ENCODE data around the gene TCF7L2. TPM values are rescaled to one million over a fixed set of nuclear protein-coding genes. Genes with fewer than 3 reads are reported as not detected.

TCF7L2 gene
- total RNA-seq, 2 donors from 2014 or later, result 26.8 to 29.6 TPM

DNA sequence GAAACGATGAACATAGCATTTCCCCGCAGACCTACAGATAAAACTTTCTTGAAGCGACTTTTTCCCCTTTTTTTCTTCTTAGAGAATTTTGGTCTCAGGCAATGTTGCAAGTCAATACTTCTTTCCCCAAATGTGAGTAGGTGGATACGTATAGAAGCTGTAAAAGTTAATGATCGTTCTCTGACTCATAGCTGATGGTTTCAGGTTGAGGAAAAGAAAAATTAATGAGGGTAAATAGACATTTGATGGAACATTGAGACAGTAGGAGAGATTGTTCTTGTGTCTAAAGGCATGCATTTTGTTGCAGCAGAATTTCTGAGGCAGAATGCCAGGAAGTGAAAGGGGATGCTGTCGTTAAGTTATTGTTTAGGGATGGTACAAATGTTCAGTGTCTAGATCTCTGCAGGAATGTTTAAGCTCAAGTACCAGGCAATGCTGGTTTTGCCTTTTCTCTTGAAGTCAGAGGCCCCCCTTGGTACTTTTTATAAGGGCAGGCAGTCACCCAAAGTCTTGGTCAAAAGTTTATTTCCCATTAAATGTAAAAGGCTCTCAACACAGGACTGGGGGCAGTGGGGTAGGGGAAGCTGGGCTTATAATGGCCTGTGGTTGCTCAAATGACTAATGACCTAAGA, 9.3 kb downstream of the TCF7L2 start:
- intact Hi-C loops (cut with DNase I), result loop anchor here (10.0 kb wide), 4 partner anchors 45 to 425 kb away; no protein-coding TSS in a partner anchor
- no peak for DNase-seq (ENCODE audit: low spot score)

DNA sequence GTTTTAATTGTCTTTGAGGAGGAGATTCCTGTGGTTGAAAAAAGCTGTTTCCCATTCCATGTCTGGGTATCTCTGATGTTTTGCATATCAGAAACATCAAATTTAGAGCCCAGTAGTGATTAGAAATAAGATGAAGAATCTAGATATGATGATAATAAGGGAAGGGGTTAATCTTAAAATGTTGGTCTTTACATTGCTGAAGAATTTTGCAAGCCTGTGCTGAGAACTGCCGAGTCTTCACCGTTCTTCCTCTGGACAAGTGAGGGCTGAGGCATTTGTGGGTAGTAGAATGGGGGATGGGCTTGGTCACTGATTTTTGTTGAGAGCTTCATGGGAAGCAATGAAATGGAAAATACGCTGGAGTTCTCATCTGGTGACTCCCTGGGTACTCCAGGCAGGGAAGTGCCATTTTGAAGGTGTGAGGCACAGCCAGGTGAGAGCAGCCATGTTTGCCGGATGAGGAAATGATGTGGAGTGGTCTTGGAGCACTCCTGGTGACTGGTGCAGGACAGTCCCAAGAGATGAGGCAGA, 10.2 kb downstream of the TCF7L2 start:
- intact Hi-C loops (cut with DNase I), result no loop called here
- DNase-seq (ENCODE audit: low spot score), result no peak

DNA sequence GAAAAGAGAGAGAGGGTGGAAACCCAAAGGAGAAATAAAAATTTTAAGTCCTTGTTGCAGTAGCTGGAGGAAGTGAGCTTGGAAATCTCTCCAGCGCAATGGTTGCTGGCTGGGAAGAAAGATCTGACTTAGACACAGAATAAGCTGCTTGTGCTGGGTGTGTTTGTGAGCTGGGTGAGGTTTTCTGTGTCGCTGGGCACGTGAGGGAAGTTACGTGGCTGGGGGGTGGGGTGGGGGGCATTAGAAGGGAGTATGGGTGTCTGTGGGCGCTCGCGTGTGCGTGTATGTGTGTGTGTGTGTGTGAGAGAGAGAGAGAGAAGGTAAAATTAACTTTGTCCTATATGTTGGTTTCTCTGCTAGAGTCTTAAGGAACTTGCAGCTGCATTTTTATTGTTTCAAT, 11.6 kb downstream of the TCF7L2 start:
- no peak for DNase-seq (ENCODE audit: low spot score)
- intact Hi-C loops (cut with DNase I), result no loop called here

DNA sequence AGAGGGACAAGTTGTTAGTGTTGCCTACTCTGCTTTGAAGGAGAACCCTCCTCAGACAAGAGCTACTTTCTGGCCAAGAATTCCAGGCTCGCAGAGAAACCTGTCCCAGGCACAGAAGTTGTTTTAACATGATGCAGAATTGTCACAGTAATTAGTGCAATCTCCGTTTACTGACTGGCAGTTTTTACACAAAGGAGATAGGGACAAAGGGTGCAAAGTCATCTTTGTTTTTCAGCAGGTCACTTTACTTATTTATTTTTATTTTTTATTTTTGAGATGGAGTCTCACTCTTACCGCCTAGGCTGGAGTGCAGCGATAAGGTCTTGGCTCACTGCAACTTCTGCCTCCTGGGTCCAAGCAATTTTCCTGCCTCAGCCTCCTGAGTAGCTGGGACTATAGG, 12.3 kb downstream of the TCF7L2 start:
- DNase-seq (ENCODE audit: low spot score), result no peak

DNA sequence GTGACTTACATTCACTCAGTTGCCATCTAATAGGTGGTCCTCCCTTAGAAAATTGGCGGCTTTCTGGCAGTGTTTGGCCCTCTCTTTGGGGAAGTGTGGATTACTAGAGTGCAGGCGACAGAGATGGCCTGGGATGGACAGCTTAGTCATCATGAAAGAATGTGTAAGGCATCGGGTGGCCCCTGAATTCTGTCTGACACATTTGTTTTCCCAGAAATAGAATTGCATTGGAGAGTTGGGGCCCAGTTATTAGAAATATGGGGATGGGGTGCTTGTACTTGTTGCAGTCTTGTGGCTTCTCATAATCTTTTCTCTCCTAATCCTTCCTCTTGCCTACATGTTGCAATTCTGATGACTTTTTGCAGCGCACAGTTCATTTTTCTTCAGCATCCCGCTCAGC, 13.8 kb downstream of the TCF7L2 start:
- intact Hi-C loops (cut with DNase I), result no loop called here

More for the DNA sequence above, 12.3 kb downstream of the TCF7L2 start:
- intact Hi-C loops (cut with DNase I), result no loop called here

DNA sequence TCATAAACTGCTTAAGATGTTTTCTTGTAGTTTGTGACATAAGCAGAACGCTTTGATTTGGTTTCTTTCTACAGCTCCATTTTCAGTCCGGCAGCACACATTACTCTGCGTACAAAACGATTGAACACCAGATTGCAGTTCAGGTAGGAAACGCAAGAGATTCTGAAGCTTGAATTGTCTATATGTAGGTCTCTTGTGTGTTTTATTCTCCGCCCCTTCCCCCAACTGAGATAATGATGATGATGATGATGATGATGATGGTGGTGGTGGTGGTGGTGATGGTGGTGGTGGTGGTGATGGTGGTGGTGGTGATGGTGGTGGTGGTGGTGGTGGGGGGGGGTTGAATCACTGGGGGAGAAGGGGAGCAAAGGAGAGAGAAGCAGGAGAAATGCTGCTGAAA, 14.4 kb downstream of the TCF7L2 start:
- no peak for DNase-seq (ENCODE audit: low spot score)
- intact Hi-C loops (cut with DNase I), result no loop called here

More for the DNA sequence above, 13.8 kb downstream of the TCF7L2 start:
- DNase-seq (ENCODE audit: low spot score), result no peak

DNA sequence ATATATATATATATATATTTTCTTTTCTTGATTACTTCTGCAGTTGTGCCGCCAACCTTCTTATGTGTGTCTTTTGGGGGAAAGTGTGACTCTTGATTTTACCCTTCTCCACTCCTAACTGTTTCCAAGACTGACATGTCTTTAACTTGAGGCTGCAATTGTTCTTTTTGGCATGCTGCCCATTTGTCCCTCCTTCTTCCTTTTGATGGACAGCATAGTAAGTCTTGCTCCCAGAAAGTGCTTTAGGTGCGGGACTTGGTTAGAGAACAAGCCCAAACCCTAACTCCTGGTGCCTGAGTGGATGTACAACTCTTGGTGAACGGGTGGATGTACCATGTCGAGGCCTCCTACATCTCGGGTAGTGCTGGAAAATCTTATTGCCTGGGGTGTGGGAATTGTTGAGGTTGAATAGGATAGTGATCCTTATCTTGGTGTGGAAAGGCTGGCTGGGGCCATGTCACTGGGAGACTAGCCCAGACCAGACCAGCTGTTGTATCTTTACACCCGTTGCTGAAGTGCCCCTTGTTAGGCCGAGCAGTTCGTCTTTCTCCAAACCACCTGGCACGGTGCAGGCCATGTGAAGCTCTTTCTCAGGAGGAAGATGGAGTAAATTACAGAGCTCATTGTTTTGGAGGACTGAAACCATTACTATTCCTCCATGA, 16.3 kb downstream of the TCF7L2 start:
- DNase-seq (ENCODE audit: low spot score), result no peak
- intact Hi-C loops (cut with DNase I), result no loop called here

DNA sequence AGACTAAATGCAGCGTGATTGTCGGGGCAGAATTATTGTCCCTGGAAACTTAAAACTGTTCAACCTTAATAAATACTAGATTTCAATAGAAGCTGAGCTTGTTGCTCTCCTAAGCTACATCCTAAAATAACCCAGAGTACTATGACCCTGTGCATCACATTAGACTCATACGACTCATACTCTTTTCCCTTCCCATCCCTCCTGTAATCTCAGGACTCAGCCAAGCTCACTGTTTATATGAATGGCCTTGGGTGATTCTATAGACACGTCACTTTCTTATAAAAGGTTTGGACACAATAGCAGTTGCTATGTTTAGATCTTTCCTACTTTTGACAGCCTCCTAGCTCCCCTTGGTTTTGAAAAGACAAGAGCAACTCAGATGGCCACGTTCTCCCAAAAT, 17.2 kb downstream of the TCF7L2 start:
- intact Hi-C loops (cut with DNase I), result no loop called here
- no peak for DNase-seq (ENCODE audit: low spot score)

DNA sequence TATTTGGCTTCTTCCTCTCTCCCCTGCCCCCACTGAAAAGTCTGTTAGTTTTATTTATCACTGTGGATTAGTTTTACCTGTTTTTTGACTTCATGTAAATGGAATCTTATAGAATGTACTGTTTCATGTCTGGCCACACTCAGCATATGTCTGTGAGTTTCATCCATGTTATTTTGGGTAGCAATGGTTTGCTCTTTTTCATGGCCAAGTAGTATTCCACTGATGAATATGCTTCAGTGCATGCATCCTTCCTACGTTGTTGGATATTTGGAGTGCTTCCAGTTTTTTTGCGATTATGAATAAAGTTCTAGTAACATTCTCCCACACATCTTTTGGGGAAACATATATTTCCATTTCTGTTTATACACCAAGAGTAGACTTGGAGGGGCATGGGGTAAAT, 19.1 kb downstream of the TCF7L2 start:
- no peak for DNase-seq (ENCODE audit: low spot score)
- intact Hi-C loops (cut with DNase I), result no loop called here

DNA sequence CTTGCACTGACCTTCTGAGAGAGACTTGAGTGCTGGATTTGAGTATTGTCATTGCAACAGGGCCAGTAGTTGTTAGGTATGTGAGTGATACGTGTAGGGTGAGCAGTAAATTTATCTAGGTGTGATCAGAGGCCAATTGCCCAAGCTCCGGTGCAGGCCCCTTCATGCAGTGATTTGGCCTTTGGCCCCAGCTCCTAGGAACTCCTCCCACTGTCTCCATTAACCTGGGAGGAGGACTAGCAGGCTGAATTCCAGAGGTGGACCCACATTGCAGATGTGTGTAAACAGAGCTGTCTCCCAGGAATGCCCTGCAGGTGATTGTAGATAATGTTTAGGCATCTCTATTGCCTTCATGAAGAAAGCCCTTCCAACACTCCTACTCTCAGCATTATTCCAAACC, 19.5 kb downstream of the TCF7L2 start:
- intact Hi-C loops (cut with DNase I), result no loop called here
- no peak for DNase-seq (ENCODE audit: low spot score)

DNA sequence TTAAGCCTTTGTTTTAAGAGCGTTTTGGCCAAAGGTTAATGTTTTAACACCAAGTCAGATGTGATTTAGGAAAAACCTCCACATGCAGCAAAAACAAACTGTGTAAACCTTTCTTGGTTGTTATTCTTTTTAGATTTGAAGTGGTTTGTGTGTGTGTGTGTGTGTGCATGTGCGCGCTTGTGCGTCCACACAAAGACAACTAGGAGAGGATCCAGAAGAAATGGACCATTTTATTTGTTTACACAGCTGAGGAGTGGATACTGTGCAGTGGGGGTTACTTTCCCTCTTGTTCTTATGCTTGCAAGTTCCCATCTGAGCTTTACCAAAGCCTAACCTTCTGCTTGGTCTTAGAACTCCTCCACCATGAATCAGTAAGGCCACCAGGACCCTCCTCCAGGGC, 20.0 kb downstream of the TCF7L2 start:
- DNase-seq (ENCODE audit: low spot score), result no peak
- intact Hi-C loops (cut with DNase I), result no loop called here

DNA sequence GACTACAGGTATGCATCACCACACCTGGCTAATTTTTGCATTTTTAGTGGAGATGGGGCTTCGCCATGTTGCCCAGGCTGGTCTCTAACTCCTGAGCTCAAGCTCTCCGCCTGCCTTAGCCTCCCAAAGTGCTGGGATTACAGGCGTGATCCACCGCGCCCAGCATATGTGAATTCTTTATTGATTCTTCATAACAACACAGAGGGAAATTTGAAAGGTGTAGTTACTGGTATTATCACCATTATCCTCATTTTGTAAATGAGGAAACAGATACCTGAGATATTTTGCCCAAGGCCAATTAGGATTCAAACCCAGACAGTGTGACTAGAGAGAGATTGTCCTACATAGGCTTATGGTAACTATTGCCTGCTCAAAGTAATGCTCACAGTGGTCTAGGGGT, 22.6 kb downstream of the TCF7L2 start:
- intact Hi-C loops (cut with DNase I), result no loop called here
- no peak for DNase-seq (ENCODE audit: low spot score)

DNA sequence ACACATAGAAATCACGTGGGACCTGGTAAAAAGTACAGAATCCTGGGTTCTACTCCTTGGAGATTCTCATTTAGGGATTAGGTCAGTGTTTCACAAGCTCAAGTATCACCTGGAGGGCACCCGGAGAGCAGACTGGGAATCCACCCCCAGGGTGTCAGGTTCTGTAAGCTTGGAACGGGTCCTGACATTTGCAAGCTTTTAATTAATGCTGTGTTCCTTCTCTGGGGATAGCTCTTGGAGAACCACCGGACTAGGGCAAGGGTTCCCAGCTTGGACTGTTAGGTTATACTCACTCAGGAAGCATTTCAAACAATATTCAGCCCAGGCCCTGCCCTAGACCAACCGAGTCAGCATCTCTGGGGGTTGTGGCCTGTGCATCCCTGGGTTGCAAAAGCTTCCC, 23.0 kb downstream of the TCF7L2 start:
- intact Hi-C loops (cut with DNase I), result no loop called here
- no peak for DNase-seq (ENCODE audit: low spot score)

DNA sequence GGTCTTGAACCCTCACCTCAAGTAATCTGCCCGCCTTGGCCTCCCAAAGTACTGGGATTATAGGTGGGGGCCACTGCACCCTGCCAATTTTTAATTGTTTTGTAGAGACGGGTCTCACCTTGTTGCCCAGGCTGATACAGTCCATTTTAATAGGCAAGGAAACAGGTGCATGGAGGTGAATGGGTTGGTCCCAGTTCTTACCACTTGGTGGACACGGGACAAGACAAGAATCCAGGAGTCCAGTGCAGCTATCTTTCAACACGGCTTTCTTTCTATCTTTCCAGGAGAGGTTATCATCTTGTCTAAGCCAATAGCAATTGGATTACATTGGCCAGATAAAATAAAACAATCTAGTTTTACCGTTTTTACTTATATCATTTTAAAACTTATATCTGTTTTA, 23.8 kb downstream of the TCF7L2 start:
- DNase-seq (ENCODE audit: low spot score), result no peak
- intact Hi-C loops (cut with DNase I), result no loop called here

DNA sequence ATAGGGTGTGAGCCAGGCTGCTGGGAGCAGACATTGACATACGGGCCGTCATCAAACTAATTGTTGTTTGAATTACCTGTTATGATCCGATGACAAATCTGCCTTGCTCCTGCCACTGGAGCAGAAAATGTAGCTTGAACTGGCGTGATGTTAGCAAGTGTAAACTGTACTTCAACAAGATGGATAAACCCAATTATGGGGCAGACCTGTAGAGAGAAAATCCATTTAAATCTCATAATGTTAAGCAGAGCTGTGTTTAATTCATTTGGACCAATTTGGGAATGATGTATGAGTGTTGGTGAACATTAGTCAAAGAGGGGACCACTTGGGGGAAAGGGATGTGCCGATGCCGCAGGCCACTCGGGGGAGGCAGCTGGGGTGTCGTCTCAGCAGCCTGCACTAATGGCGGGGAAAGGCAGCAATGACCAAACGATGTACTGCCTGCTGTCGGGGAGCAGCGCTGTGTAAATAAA, 27.4 kb downstream of the TCF7L2 start:
- no peak for DNase-seq (ENCODE audit: low spot score)
- intact Hi-C loops (cut with DNase I), result no loop called here

DNA sequence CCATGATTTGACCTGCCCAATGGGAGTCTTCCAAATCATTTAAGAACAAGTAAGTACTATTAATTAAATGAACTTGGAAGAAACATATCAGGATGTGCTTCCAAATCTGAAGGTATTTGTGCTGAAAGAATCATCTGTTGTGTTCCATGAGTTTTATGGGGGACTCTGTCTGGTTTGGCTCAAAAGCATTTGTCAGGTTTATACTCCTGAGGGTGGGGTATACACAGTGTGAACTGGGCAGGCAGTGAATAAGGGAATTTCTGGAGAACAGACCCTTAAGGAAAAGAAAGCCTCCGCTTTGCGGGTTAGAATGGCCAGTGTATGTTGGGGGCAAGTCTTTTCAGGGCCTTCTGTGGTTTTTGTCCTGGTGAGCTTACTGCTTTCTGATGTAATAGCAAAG, 29.9 kb downstream of the TCF7L2 start:
- DNase-seq (ENCODE audit: low spot score), result no peak
- intact Hi-C loops (cut with DNase I), result no loop called here

DNA sequence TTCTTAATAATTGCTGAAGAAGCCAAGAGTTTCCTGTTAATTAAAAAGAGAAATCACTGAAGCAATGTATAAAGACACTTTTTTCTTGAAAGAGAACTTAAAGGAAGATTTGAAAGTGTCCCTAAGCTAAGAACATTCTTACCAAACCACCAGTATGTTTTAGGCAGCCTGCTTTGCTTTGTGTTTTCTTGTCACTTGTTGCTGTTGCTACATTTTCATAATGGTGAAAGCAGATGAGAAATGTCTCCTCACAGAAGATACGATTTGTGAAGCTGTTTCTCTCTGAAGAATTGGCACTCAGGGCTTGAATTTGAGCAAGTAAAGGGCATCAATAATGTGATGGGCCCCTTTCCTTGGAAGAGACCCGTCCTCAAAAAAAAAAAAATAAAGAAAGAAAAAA, 30.9 kb downstream of the TCF7L2 start:
- DNase-seq (ENCODE audit: low spot score), result no peak
- intact Hi-C loops (cut with DNase I), result no loop called here

DNA sequence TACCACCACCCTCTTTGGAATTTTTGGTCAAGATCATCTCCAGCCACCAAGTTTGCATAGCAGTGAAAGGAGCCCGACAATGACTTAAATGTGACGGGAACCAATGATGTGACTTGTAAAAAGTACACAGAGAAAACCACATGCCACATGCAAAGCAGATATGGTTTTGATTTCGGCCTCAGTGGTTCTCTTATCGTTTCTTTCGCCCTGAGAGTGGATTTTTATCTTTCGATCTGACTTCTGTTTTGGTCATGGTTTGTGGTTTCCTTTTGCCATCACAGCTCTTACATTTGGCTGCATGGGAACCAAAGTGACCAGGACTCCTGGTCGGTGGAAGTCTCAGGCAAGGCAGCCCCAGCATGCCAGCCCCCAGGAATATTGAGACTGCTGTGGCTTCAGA, 31.5 kb downstream of the TCF7L2 start:
- DNase-seq (ENCODE audit: low spot score), result no peak
- intact Hi-C loops (cut with DNase I), result no loop called here

DNA sequence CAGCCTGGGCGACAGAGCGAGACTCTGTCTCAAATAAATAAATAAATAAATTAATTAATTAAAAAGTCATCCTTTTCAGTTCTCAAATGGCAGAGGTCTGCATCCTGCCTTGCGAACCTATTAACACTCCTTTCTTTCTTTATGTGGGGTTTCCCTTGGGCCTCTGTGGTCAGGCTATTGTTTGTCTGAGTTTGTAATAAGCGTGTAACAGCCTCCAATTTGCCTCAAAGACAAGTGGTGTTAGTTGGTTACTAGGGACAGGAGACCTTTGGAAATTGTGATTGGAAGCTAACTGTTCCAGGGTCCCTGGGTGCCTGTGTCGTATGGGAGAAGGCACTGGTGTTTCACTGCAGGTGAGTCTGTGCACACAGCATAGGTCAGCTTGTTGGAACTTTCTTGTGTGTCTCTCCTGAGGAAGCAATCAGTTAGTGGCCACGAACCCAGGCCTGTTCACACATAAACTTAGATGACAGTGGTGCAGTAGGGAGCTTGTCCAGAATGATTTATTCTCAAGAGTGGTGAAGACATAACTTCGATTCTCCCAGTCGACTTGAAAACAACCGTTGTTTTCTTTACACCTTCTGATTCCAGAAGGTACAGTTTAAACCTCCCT, 33.5 kb downstream of the TCF7L2 start:
- intact Hi-C loops (cut with DNase I), result no loop called here
- DNase-seq (ENCODE audit: low spot score), result no peak

DNA sequence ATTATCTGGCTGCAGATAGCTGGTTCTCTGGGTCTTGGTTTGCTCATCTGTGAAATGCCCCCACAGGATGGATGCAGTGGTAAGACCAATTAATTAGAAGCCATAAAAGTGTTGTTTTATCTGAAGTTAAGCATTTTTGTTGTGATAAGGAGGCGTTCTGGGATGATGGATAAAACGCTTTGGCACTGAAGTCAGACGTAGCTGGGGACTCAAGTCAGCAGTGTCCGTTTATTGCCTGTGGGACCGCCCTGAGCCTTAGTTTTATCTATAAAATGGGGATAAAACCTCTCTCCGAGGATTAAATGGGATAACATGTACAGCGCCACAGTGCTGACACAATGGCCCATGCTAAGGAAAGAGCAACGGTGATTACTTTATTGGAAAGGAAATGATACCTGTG, 34.7 kb downstream of the TCF7L2 start:
- no peak for DNase-seq (ENCODE audit: low spot score)
- intact Hi-C loops (cut with DNase I), result no loop called here

Measured in posterior vena cava (tissue), 2 donors.